Activated naive CD8-positive, alpha-beta T cell treated with anti-CD3 and anti-CD28 coated beads, Interleukin-2, amount 50 U/mL, for 24 hours (primary cell): ENCODE measurements around the gene BRPF3.

ENCODE experiments used
- ATAC-seq: fragments of 150-1000 bp; cut with Tn5 transposase; one replicate; pipeline ENCODE4 v1.10.0; 2021
- DNase-seq: peaks from one replicate; pipeline ENCODE4 v3.0.0; 2021
- H3K27ac Mint-ChIP-seq: one replicate; pipeline ENCODE4 v1.8.0; 2021; ENCODE audit warnings: mild to moderate bottlenecking, mixed read lengths
- H3K27me3 Mint-ChIP-seq: one replicate; pipeline ENCODE4 v1.8.0; 2021; ENCODE audit warnings: mixed read lengths
- H3K36me3 Mint-ChIP-seq: one replicate; pipeline ENCODE4 v1.8.0; 2021; ENCODE audit warnings: low read depth, mixed read lengths
- H3K4me1 Mint-ChIP-seq: one replicate; pipeline ENCODE4 v1.8.0; 2021; ENCODE audit warnings: mixed read lengths
- H3K4me3 Mint-ChIP-seq: one replicate; pipeline ENCODE4 v1.8.0; 2021; ENCODE audit warnings: mild to moderate bottlenecking, moderate library complexity, mixed read lengths
- H3K9me3 Mint-ChIP-seq: one replicate; pipeline ENCODE4 v1.8.0; 2021; ENCODE audit warnings: mixed read lengths

Gene BRPF3

DNA sequence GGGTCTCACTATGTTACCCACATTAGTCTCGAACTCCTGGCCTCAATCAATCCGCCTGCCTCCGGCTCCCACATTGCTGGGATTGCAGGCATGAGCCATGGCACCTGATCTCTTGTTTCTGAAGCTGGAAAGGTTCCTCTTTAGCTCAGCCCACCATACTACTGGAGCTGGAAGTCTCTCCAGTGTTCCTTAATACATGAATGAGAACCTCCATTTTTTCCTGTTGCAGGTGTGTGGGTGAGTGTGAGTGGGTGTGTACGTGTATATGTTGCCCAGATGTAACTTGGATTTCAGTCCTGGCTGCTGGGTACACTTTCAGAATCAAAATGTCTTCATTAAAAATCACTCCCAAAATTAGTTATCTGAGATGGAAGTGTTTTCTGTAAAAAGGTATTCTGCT lies 84.4 kb downstream of the BRPF3 start:
- DNase-seq (no peak), ATAC-seq (no peak)
- no peak overlapping the region for H3K4me3 Mint-ChIP-seq
- no peak overlapping the region for H3K27ac Mint-ChIP-seq
- no peaks in the 10 kb centered on the region for H3K4me1 Mint-ChIP-seq
- no peaks in the 10 kb centered on the region for H3K9me3 Mint-ChIP-seq
- peaks cover 45% of the 10 kb centered on the region for H3K27me3 Mint-ChIP-seq
- no peaks in the 10 kb centered on the region for H3K36me3 Mint-ChIP-seq
